Measurements from ENCODE around the gene OMD. TPM values are rescaled to one million over a fixed set of nuclear protein-coding genes. Genes with fewer than 3 reads are reported as not detected.
"Not testable (repeated sequence)": the region's sequence is repeated elsewhere in the genome, so short reads cannot be mapped to it uniquely, and the experiment has no call there.

Gene OMD
- total RNA-seq, 3 donors from 2014 or later (not counting 1 experiment from before 2014, with no cell fraction given) = not detected

- Histone ChIP-seq H3K4me1 (ENCODE audit: control insufficient read depth, insufficient read depth, low read length) (no peaks in the 10 kb centered on the region), H3K27ac (ENCODE audit: low read length) (no peak overlapping the region), H3K4me3 (ENCODE audit: low read length) (no peak overlapping the region), H3K27me3 (ENCODE audit: control insufficient read depth, insufficient read depth, low read length) (no peaks in the 10 kb centered on the region), H3K36me3 (ENCODE audit: control insufficient read depth, insufficient read depth, low read length) (no peaks in the 10 kb centered on the region), H3K9me3 (ENCODE audit: control insufficient read depth, insufficient read depth, low read length) (no peaks in the 10 kb centered on the region)
- no peak for DNase-seq
- TF ChIP-seq, protein P1, sequence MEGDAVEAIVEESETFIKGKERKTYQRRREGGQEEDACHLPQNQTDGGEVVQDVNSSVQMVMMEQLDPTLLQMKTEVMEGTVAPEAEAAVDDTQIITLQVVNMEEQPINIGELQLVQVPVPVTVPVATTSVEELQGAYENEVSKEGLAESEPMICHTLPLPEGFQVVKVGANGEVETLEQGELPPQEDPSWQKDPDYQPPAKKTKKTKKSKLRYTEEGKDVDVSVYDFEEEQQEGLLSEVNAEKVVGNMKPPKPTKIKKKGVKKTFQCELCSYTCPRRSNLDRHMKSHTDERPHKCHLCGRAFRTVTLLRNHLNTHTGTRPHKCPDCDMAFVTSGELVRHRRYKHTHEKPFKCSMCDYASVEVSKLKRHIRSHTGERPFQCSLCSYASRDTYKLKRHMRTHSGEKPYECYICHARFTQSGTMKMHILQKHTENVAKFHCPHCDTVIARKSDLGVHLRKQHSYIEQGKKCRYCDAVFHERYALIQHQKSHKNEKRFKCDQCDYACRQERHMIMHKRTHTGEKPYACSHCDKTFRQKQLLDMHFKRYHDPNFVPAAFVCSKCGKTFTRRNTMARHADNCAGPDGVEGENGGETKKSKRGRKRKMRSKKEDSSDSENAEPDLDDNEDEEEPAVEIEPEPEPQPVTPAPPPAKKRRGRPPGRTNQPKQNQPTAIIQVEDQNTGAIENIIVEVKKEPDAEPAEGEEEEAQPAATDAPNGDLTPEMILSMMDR (IDR thresholded peaks at IDR 0.05) = no peak
- no peak overlapping the region for H3K27ac Mint-ChIP-seq
- intact Hi-C loops (cut with micrococcal nuclease) = no loop called here
- no peak overlapping the region for H3K4me3 Mint-ChIP-seq
- WGBS (ENCODE audit: insufficient coverage) = 80% methylated on average over 1 of the region's 2 CpGs
- H3K4me1 Mint-ChIP-seq = no peaks in the 10 kb centered on the region
- ATAC-seq = no peak
- no peaks in the 10 kb centered on the region for H3K36me3 Mint-ChIP-seq
- no peaks in the 10 kb centered on the region for H3K27me3 Mint-ChIP-seq (ENCODE audit: low read depth in 2 of 2)
- no peaks in the 10 kb centered on the region for H3K9me3 Mint-ChIP-seq
Measured at GRCh38 chr9:92425474-92425873, 1.2 kb upstream of the OMD start.

GRCh38 chr9:92423612-92424011 lies 659 bp downstream of the OMD start:
- ATAC-seq (no peak), DNase-seq (no peak)
- Histone ChIP-seq H3K4me1 (ENCODE audit: control insufficient read depth, insufficient read depth, low read length) (no peaks in the 10 kb centered on the region), H3K9me3 (ENCODE audit: control insufficient read depth, insufficient read depth, low read length) (no peaks in the 10 kb centered on the region), H3K4me3 (ENCODE audit: low read length) (no peak overlapping the region), H3K36me3 (ENCODE audit: control insufficient read depth, insufficient read depth, low read length) (no peaks in the 10 kb centered on the region), H3K27ac (ENCODE audit: low read length) (no peak overlapping the region), H3K27me3 (ENCODE audit: control insufficient read depth, insufficient read depth, low read length) (no peaks in the 10 kb centered on the region)
- Mint-ChIP-seq H3K4me1 (no peaks in the 10 kb centered on the region), H3K9me3 (no peaks in the 10 kb centered on the region), H3K27ac (no peak overlapping the region), H3K4me3 (no peak overlapping the region), H3K27me3 (ENCODE audit: low read depth in 2 of 2) (no peaks in the 10 kb centered on the region), H3K36me3 (no peaks in the 10 kb centered on the region)
- intact Hi-C loops (cut with micrococcal nuclease) = no loop called here
- TF ChIP-seq, protein P1 (IDR thresholded peaks at IDR 0.05) = no peak
- no CpG with 5 or more reads among the region's 2 CpGs for WGBS (ENCODE audit: insufficient coverage)

- intact Hi-C loops (cut with micrococcal nuclease) = no loop called here
- H3K9me3 Mint-ChIP-seq = no peaks in the 10 kb centered on the region
- no peaks in the 10 kb centered on the region for H3K36me3 Mint-ChIP-seq
- H3K4me3 Mint-ChIP-seq = no peak overlapping the region
- TF ChIP-seq, protein P1 (IDR thresholded peaks at IDR 0.05) = no peak
- H3K36me3 ChIP-seq (ENCODE audit: control insufficient read depth, insufficient read depth, low read length) = no peaks in the 10 kb centered on the region
- H3K4me3 ChIP-seq (ENCODE audit: low read length) = no peak overlapping the region
- H3K4me1 Mint-ChIP-seq = no peaks in the 10 kb centered on the region
- no peaks in the 10 kb centered on the region for H3K9me3 ChIP-seq (ENCODE audit: control insufficient read depth, insufficient read depth, low read length)
- H3K27me3 ChIP-seq (ENCODE audit: control insufficient read depth, insufficient read depth, low read length) = no peaks in the 10 kb centered on the region
- ATAC-seq (no peak), DNase-seq (no peak)
- no peaks in the 10 kb centered on the region for H3K4me1 ChIP-seq (ENCODE audit: control insufficient read depth, insufficient read depth, low read length)
- H3K27ac ChIP-seq (ENCODE audit: low read length) = no peak overlapping the region
- 88% methylated on average over 1 of the region's 2 CpGs for WGBS (ENCODE audit: insufficient coverage)
- H3K27me3 Mint-ChIP-seq (ENCODE audit: low read depth in 2 of 2) = no peaks in the 10 kb centered on the region
- no peak overlapping the region for H3K27ac Mint-ChIP-seq
Measured at GRCh38 chr9:92422611-92423338, 1.5 kb downstream of the OMD start.

- H3K9me3 ChIP-seq (ENCODE audit: control insufficient read depth, insufficient read depth, low read length) = no peaks in the 10 kb centered on the region
- no peaks in the 10 kb centered on the region for H3K27me3 ChIP-seq (ENCODE audit: control insufficient read depth, insufficient read depth, low read length)
- no CpG with 5 or more reads among the region's 1 CpG for WGBS (ENCODE audit: insufficient coverage)
- Mint-ChIP-seq H3K27ac (no peak overlapping the region), H3K36me3 (no peaks in the 10 kb centered on the region), H3K27me3 (ENCODE audit: low read depth in 2 of 2) (no peaks in the 10 kb centered on the region), H3K4me1 (no peaks in the 10 kb centered on the region), H3K4me3 (no peak overlapping the region), H3K9me3 (no peaks in the 10 kb centered on the region)
- DNase-seq (no peak), ATAC-seq (no peak)
- H3K27ac ChIP-seq (ENCODE audit: low read length) = no peak overlapping the region
- no peak overlapping the region for H3K4me3 ChIP-seq (ENCODE audit: low read length)
- intact Hi-C loops (cut with micrococcal nuclease) = no loop called here
- TF ChIP-seq, protein P1 (IDR thresholded peaks at IDR 0.05) = no peak
- H3K36me3 ChIP-seq (ENCODE audit: control insufficient read depth, insufficient read depth, low read length) = no peaks in the 10 kb centered on the region
- no peaks in the 10 kb centered on the region for H3K4me1 ChIP-seq (ENCODE audit: control insufficient read depth, insufficient read depth, low read length)
Measured at GRCh38 chr9:92414566-92414965, 9.7 kb downstream of the OMD start.

DNA sequence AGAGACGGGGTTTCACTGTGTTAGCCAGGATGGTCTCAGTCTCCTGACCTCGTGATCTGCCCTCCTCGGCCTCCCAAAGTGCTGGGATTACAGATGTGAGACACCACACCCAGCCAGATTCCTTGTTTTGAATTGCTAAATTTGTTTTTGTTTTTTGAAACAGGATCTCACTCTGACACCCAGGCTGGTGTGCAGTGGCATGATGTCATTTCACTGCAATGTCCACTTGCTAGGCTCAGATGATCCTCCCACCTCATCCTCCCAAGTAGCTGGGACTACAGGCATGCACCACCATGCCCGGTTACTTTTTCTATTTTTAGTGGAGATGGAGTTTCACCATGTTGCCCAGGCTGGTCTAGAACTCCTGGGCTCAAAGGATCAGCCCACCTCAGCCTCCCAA lies 13.1 kb downstream of the OMD start:
- peaks cover 13% of the 10 kb centered on the region in 2 donors for H3K4me1 Mint-ChIP-seq
- H3K27ac ChIP-seq (ENCODE audit: low read length); H3K36me3 ChIP-seq (ENCODE audit: control insufficient read depth, insufficient read depth, low read length); H3K4me3 Mint-ChIP-seq; H3K4me3 ChIP-seq (ENCODE audit: low read length); H3K36me3 Mint-ChIP-seq; H3K9me3 ChIP-seq (ENCODE audit: control insufficient read depth, insufficient read depth, low read length); ATAC-seq; intact Hi-C loops (cut with micrococcal nuclease); DNase-seq; H3K9me3 Mint-ChIP-seq; H3K27me3 Mint-ChIP-seq (ENCODE audit: low read depth in 2 of 2); H3K4me1 ChIP-seq (ENCODE audit: control insufficient read depth, insufficient read depth, low read length); H3K27me3 ChIP-seq (ENCODE audit: control insufficient read depth, insufficient read depth, low read length): not testable (repeated sequence)
- peak overlapping the region in 1 of 2 donors; percentile 46 for H3K27ac Mint-ChIP-seq
- WGBS (ENCODE audit: insufficient coverage) = 84% methylated on average over 4 of the region's 4 CpGs
